ENCODE data around the gene AP2A2.

- TF ChIP-seq USF1 (IDR thresholded peaks at IDR 0.05) (no peak), TCF12 (IDR thresholded peaks at IDR 0.05; ENCODE audit: low read depth) (no peak), YY1 (IDR thresholded peaks at IDR 0.05; ENCODE audit: low read depth) (no peak), TAF1 (IDR thresholded peaks at IDR 0.05; ENCODE audit: low read depth) (no peak), MAX (IDR thresholded peaks at IDR 0.05) (no peak), CEBPB (IDR thresholded peaks at IDR 0.05) (no peak), NFIC (IDR thresholded peaks at IDR 0.05) (no peak), EP300 (IDR thresholded peaks at IDR 0.05; ENCODE audit: borderline replicate concordance) (no peak), RAD21 (IDR thresholded peaks at IDR 0.05; ENCODE audit: low read depth) (no peak), TEAD4 (IDR thresholded peaks at IDR 0.05) (no peak), REST (IDR thresholded peaks at IDR 0.05; ENCODE audit: low read depth) (no peak)
Observed at GRCh38 chr11:1040428-1041148, 114.9 kb downstream of the AP2A2 start.
